Measurements from ENCODE around the gene PFKL. TPM values are rescaled to one million over a fixed set of nuclear protein-coding genes. Genes with fewer than 3 reads are reported as not detected.

Gene PFKL
- total and polyA plus RNA-seq, 2 of the 8 experiments (the other 6 are each of a cell fraction or from before 2014, with no cell fraction given) = 80.2 to 82.3 TPM

DNA sequence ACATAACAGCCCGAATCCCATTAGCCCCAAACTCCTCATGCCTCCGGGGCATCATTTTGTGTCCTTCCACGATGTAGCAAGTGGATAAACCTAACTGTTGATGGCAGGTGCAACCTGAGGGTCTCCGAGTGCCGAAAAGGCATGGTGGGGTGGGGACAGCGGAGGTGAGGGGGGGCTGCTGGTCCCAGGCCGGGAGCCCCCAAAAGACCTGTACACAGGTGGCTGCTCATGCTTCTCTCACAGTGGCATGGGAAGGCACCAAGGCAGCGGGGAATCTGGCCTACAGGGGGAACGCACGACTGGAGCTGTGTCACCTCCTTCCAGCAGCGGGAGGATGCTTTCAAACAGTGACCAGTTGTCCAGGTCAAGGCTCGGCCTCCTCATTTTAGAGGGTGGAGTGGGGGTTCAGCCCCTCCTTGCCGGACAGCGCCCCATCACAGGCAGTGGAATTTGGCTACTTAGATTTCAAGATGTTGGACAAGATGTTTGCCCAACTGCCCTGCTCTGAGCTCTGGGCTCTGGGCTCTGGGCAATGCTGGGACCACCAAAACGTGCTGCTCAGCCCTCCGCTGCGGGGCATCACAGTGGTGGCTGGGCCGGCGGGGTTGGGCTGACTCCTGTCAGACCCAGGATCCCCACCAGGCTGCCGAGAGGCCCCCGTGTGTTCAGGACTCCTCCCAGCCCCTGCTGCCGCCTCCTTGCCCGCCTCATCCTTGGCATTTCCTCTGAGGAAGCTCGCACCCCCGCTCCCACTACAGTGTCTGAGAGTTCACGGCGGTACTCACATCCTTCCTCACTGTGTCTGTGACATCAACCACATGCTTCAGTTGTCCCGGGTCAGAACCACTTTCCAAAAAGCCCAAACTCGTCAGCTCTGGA, 45.8 kb upstream of the PFKL start:
- H3K56ac ChIP-seq (replicated peaks; ENCODE audit: insufficient read length, low read depth, low read length) = no peak overlapping the region
- H3K4me2 ChIP-seq (ENCODE audit: insufficient read depth in 1 of 2, low read depth in 2 of 2, low read length in 2 of 2) = no peak overlapping the region
- WGBS, 2 experiments (ENCODE audit: extremely low coverage in 1 of 2, insufficient coverage in 1 of 2, insufficient read length in 1 of 2, insufficient replicate concordance in 2 of 2, low coverage in 1 of 2, low lambda C conversion rate in 2 of 2, missing lambda C conversion rate in 1 of 2) = 86% methylated on average over 25 of the region's 29 CpGs; no CpG with 5 or more reads in 1 of the 2 experiments
- no peaks in the 10 kb centered on the region for H3K79me1 ChIP-seq (ENCODE audit: low read depth, low read length)
- H4K5ac ChIP-seq (ENCODE audit: insufficient read length, low read depth, low read length) = no peak overlapping the region
- H4K91ac ChIP-seq (replicated peaks; ENCODE audit: insufficient read length, low read length) = no peak overlapping the region
- no peak overlapping the region for H2BK15ac ChIP-seq (ENCODE audit: low read length)
- CTCF ChIA-PET (ENCODE audit: partially characterized antibody) = interaction anchor here (1.2 to 2.0 kb wide), 3 partner anchors 14 to 50 kb away, joined by 4 to 5 read pairs (median 5); no protein-coding TSS in a partner anchor
- H2BK5ac ChIP-seq (ENCODE audit: low read depth, low read length) = no peak overlapping the region
- no peaks in the 10 kb centered on the region for H3K79me2 ChIP-seq (ENCODE audit: control insufficient read depth in 1 of 2, insufficient read depth in 2 of 2, low read length in 2 of 2)
- DNase-seq (ENCODE audit: low read depth in 1 of 2, low spot score in 2 of 2) (no peak), FAIRE-seq (no peak)
- H2AK5ac ChIP-seq (ENCODE audit: low read depth, low read length) = no peak overlapping the region
- no peaks in the 10 kb centered on the region for H4K20me1 ChIP-seq (replicated peaks in 1 of 2; ENCODE audit: control insufficient read depth in 1 of 2, insufficient read depth in 2 of 2, low read length in 2 of 2)
- H3K23ac ChIP-seq (ENCODE audit: insufficient read length) = no peak overlapping the region
- H3K18ac ChIP-seq (ENCODE audit: extremely low read depth, low read length) = no peak overlapping the region; the same call in 1 of the 2 replicates
- no peaks in the 10 kb centered on the region for H3K9me3 ChIP-seq (ENCODE audit: insufficient read depth in 2 of 2, low read depth in 1 of 2, low read length in 1 of 2)
- POLR2A ChIA-PET (ENCODE audit: partially characterized antibody) = no interaction called here
- H2BK120ac ChIP-seq (replicated peaks; ENCODE audit: low read depth, low read length) = no peak overlapping the region
- no peak overlapping the region for H2BK12ac ChIP-seq (ENCODE audit: low read depth, low read length)
- H3K9ac ChIP-seq (replicated peaks in 1 of 4; ENCODE audit: extremely low read depth in 1 of 4, low read depth in 3 of 4, low read length in 3 of 4) = no peak overlapping the region
- H2AFZ ChIP-seq (ENCODE audit: low read length) = no peak overlapping the region
- no peak overlapping the region; the same call in 1 of the 2 replicates for H4K8ac ChIP-seq (ENCODE audit: extremely low read depth, insufficient read depth, low read length)
- no peak overlapping the region for H2BK20ac ChIP-seq (ENCODE audit: low read length)
- H3K36me3 ChIP-seq (ENCODE audit: control insufficient read depth in 2 of 4, insufficient read depth in 4 of 4, low read length in 3 of 4) = no peaks in the 10 kb centered on the region
- no peaks in the 10 kb centered on the region for H3K27me3 ChIP-seq (replicated peaks in 1 of 4; ENCODE audit: control insufficient read depth in 3 of 4, extremely low read depth in 1 of 4, insufficient read depth in 3 of 4, low read length in 3 of 4)
- no peak overlapping the region for H3K27ac ChIP-seq (ENCODE audit: low read depth, low read length)
- H3K14ac ChIP-seq (ENCODE audit: insufficient read length) = no peak overlapping the region
- H3K23me2 ChIP-seq (ENCODE audit: low read depth, low read length) = no peaks in the 10 kb centered on the region
- no peaks in the 10 kb centered on the region for H3K4me1 ChIP-seq (replicated peaks in 1 of 4; ENCODE audit: control insufficient read depth in 3 of 4, insufficient read depth in 4 of 4, low read length in 3 of 4)
- H3K4me3 ChIP-seq (ENCODE audit: extremely low read depth in 1 of 4, insufficient read depth in 2 of 4, low read depth in 3 of 4, low read length in 4 of 4) = no peak overlapping the region
- H3K4ac ChIP-seq (replicated peaks; ENCODE audit: insufficient read length, low read depth, low read length) = no peak overlapping the region
- TF ChIP-seq FOSL1 (IDR thresholded peaks at IDR 0.05; ENCODE audit: insufficient read depth, low read depth, low read length) (no peak), SP4 (IDR thresholded peaks at IDR 0.05; ENCODE audit: low read length) (no peak), POLR2AphosphoS5 (IDR thresholded peaks at IDR 0.05; ENCODE audit: low read depth, low read length) (no peak), RAD21 (IDR thresholded peaks at IDR 0.05 in 1 of 2, conservative IDR thresholded peaks at IDR 0.05 in 1 of 2; ENCODE audit: low read depth in 2 of 2, low read length in 2 of 2) (no peak), KDM1A (IDR thresholded peaks at IDR 0.05; ENCODE audit: borderline replicate concordance, low read length) (no peak), HDAC2 (IDR thresholded peaks at IDR 0.05; ENCODE audit: borderline replicate concordance in 1 of 2, low read depth in 2 of 2, low read length in 2 of 2) (no peak), CEBPB (IDR thresholded peaks at IDR 0.05; ENCODE audit: low read depth, low read length) (no peak), EGR1 (IDR thresholded peaks at IDR 0.05; ENCODE audit: borderline replicate concordance, low read depth, low read length) (no peak), CBX8 (IDR thresholded peaks at IDR 0.05; ENCODE audit: borderline replicate concordance, low read depth, low read length) (no peak)
- TF ChIP-seq, protein P1, sequence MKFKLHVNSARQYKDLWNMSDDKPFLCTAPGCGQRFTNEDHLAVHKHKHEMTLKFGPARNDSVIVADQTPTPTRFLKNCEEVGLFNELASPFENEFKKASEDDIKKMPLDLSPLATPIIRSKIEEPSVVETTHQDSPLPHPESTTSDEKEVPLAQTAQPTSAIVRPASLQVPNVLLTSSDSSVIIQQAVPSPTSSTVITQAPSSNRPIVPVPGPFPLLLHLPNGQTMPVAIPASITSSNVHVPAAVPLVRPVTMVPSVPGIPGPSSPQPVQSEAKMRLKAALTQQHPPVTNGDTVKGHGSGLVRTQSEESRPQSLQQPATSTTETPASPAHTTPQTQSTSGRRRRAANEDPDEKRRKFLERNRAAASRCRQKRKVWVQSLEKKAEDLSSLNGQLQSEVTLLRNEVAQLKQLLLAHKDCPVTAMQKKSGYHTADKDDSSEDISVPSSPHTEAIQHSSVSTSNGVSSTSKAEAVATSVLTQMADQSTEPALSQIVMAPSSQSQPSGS (IDR thresholded peaks at IDR 0.05; ENCODE audit: low read length) = no peak

All from H1 (cell line).